ENCODE results near the gene TDP1. TPM values are rescaled to one million over a fixed set of nuclear protein-coding genes. Genes with fewer than 3 reads are reported as not detected.

The TDP1 gene
- total and polyA plus RNA-seq, 2 of the 13 experiments (the other 11 are each of a cell fraction or from before 2014, with no cell fraction given): 16.4 to 31.2 TPM

DNA sequence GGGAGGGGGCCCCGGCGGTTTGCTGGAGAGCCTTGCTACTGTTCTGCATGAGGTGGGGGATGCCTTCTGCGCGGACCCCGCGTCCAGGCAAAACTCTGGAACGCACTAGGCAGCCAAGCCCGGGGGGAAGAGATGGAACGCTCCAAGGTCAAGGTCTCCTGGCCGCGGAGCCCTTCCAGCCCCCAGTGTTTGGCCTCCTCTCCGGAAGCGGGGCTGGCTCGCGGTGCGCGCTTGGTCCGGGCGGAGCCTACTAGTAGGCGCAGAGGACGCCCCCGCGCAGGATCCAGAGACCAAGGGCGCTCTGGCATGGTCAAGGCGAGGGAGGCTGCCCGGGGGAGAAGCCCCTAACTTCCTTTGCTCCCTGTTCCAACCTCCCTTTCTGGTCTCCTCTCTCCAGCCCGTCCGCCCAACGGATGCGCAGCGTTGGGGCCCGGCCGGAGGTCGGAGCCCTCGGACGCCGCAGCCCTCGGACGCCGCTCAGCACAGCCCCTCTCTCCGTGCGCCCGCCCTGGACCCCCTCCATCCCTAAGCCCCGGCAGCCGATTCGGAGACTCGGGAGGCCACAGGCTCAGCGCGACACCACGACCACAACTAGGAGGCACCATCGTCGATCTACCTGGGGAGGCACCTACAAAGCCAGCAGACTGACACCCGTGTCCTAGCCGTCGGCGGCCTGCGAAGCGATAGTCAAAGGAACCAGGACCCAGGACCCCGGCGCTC, 105.4 kb downstream of the TDP1 start (continued):
- no peak for TF ChIP-seq ZHX2 (IDR thresholded peaks at IDR 0.05; ENCODE audit: low read depth)
- no peak for TF ChIP-seq ZHX2 (CRISPR knock-in tag; IDR thresholded peaks at IDR 0.05; ENCODE audit: borderline replicate concordance)
- TF ChIP-seq NFIC (IDR thresholded peaks at IDR 0.05; ENCODE audit: low read length): no peak
- TF ChIP-seq SSRP1 (CRISPR knock-in tag; IDR thresholded peaks at IDR 0.05): no peak
- 0 out of 2 replicates have a peak, but pooled peaks have one; percentile 2 for TF ChIP-seq GFI1 (CRISPR knock-in tag; IDR thresholded peaks at IDR 0.05; ENCODE audit: borderline replicate concordance)
- peak; percentile 29; the same call in 1 of the 2 replicates for TF ChIP-seq ARID4A (CRISPR knock-in tag; IDR thresholded peaks at IDR 0.05; ENCODE audit: borderline replicate concordance)
- TF ChIP-seq ZNF232 (CRISPR knock-in tag; IDR thresholded peaks at IDR 0.05; ENCODE audit: borderline replicate concordance): no peak
- no peak for TF ChIP-seq MATR3 (CRISPR knock-in tag; IDR thresholded peaks at IDR 0.05)
- TF ChIP-seq, protein P1, sequence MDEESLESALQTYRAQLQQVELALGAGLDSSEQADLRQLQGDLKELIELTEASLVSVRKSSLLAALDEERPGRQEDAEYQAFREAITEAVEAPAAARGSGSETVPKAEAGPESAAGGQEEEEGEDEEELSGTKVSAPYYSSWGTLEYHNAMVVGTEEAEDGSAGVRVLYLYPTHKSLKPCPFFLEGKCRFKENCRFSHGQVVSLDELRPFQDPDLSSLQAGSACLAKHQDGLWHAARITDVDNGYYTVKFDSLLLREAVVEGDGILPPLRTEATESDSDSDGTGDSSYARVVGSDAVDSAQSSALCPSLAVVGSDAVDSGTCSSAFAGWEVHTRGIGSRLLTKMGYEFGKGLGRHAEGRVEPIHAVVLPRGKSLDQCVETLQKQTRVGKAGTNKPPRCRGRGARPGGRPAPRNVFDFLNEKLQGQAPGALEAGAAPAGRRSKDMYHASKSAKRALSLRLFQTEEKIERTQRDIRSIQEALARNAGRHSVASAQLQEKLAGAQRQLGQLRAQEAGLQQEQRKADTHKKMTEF (CRISPR knock-in tag; IDR thresholded peaks at IDR 0.05): peak; percentile 9; the same call in 1 of the 2 replicates

Measured in HepG2 (cell line).